ENCODE results near the gene TRAF2.

The TRAF2 gene

GRCh38 chr9:136964171-136964689 is 77.9 kb downstream of the TRAF2 start:
- DNase-seq = no peak

- DNase-seq = no peak
Observed at GRCh38 chr9:136964833-136965422, 78.6 kb downstream of the TRAF2 start.

DNA sequence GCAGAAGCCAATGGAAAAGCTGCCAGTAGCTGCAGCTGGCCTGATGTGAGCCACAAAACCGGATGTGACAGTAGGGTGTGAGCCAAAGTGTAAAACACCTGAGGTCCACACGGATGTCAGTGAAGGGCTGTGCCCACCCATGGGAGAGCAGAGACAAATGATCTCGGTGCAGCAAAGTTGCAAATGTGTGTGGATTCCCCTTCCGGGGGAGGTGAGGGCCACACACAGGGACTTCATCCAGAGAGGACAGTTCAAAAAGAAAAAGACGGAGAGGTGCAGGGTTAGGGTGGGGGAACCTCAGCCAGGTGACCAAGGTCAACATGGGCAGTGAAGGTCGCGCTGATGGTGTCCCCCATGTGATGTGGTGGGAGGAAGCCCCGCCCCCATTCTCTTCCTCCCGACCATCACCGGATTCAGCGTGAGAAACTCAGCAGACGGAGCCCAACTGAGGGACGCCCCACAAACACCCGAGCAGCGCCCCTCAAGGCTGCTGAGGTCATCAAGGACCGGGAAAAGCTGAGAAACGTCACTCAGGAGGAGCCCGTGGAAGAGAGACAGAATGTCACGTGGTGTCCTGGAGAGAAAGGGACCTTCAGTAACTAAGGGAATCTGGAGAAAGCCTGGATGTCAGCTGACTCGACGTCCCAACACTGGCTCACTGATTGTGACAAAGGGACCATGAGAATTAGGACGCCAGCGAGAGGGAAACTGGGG is 79.6 kb downstream of the TRAF2 start:
- peak; percentile 39 for DNase-seq

GRCh38 chr9:136968333-136969127 is 82.2 kb downstream of the TRAF2 start:
- DNase-seq = no peak

DNA sequence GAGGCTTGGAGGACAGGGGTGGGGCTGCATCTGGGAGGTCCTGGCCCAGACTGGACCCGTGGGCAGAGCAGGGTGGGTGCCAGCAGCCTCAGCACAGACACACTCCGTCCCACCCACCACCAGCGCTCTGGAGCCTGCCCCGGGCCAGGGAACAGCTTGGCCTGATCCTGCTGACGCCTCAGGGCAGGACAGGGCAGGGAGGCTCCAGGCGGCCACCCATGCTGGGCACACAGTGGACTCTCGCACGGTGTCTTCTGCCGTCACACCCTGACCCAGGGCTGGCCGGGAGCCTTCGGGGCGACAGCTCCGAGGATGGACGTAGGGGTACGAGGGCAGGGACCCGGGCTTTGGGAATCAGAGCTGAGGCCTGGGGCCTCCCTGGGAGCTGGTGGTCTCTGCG is 82.8 kb downstream of the TRAF2 start:
- no peak for DNase-seq

- DNase-seq = no peak
Observed at GRCh38 chr9:136969774-136970173, 83.5 kb downstream of the TRAF2 start.

- DNase-seq = no peak
Observed at GRCh38 chr9:136970361-136970760, 84.0 kb downstream of the TRAF2 start.

DNA sequence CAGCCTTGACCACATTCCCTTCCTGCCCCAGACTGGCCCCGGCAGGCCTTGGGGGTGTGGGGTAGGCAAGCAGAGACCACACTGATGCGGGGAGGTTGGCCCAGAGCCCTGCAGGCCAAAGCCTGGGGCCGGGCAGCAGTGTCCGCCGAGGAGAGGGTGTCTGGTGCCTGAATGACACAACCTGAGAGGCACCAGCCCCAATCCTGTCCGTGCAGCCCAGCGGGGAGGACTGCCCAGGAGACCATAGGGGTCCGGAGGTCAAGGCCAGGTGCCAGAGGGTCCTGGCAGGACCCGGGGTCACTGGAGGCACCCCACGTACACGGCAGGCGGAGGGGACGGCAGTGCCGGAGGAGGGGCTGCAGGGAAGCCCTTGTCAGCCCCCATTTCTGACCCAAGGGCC is 85.4 kb downstream of the TRAF2 start:
- no peak for DNase-seq

DNA sequence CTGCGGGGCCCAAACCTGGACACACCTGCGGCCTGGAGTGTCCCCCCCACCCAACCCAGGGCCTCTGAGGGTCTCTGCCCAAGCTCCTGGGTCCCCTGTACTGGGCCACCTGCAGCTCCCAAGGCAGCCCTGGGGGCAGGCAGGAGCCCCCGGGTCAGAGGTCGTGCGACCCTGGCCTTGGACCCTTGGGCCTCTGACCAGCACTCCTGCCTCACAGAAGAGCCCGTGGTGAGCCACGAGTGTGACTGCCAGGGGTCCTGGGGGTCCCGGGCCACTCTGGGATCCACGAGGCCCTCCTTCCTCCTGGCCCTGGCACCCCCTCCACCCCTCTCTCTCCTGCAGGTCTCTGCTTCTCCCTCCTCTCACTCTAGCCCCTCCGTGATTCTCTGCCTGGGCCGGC is 86.0 kb downstream of the TRAF2 start:
- DNase-seq = no peak

DNA sequence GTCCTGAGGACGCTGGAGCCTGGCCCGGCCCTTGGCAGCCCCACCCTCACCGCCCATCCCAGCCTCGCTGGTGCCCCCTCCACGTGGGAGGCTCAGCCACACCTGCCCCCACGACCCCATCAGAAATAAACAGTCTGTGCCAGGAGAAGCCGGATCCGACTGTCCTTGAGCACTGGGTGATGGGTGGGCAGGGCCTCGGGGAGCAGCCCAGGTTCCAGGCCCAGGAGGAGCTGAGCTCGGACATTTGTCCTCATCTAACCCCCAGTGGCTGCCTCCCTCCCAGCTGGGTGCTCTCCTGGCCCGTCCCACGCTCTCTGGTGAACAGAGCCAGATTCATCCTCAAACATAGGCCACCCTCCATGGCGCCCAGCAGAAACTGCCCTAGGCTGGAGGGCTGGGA is 86.4 kb downstream of the TRAF2 start:
- no peak for DNase-seq

- DNase-seq = no peak
Observed at GRCh38 chr9:136973618-136974617, 87.6 kb downstream of the TRAF2 start.

DNA sequence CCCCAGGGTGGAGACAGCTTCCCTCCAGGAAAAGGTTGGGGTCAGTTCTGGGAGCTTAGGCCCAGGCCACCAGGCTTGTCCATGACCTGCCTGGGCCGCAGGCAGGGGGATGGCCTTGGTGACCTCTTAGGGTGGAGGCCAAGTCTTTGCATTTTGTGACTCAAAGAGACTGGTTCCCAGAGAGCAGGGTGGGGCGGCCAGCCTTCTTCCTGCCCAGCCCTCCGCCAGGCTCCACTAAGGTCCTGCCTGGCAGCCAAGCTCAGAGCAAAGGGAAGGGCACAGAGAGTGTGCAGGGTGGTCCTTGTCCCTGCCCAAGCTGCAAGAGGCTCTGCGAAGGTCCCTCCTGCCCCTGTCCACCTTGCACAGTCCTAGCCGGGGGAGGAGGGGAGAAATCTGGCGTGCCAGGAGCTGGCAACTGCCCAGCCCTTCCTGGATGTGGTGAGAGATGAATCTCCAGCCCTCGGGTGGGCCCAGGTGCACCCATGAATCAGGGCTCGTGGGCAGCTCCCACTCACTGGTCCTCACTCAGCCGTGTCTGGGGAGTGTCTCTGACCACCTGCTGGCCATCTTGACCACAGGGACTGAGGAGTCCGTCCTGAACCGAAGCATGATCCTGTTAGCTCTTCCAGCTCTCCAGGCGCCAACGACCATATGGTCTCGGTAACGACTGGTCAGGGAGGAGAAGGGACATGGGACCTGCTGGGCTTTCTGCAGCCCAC is 88.7 kb downstream of the TRAF2 start:
- no peak for DNase-seq

DNA sequence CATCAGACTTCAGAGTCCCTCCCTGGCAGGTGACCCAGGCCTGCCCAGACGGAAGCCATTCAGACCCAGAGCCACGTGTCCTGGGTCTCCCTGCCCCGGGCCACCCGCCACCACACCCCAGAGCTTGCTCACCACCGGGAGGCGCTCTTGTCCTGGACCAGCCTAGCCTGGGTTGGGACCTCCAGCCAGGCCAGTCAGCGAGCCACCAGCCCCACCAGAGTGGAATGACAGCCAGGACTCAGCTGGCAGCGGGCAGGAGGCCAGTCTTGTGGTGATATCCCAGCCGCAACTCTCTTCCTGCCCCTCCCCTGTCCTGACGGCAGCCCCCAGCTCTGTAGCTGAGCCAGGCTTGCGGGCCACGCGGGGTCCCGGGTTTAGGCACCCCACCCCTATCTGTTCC is 89.3 kb downstream of the TRAF2 start:
- DNase-seq = peak; percentile 43
